Mesenchymal stem cell (in vitro differentiated cells and primary cell): ENCODE results near the gene NLRP5. TPM values are rescaled to one million over a fixed set of nuclear protein-coding genes. Genes with fewer than 3 reads are reported as not detected.
A peak's percentile ranks its signal among the peaks of the same experiment; 100 is the strongest.

Source experiments
- DNase-seq: peaks from one replicate; pipeline ENCODE4 v3.0.0-alpha.2; 2013
- H2AFZ ChIP-seq: one replicate; pipeline ENCODE4 v1.6.1; 2013; ENCODE audit warnings: low read depth, mild to moderate bottlenecking, control low read depth, inconsistent platforms, low read length, moderate library complexity
- H2AK5ac ChIP-seq: 2 replicates; pipeline ENCODE4 v1.6.1; 2013; ENCODE audit warnings: low read length, moderate library complexity, mild to moderate bottlenecking, inconsistent platforms; ENCODE audit not compliant: severe bottlenecking
- H2BK120ac ChIP-seq: one replicate; pipeline ENCODE4 v1.6.1; 2013; ENCODE audit warnings: low read depth, mild to moderate bottlenecking, inconsistent platforms, low read length, moderate library complexity
- H2BK12ac ChIP-seq, 2 experiments: one replicate each; pipeline ENCODE4 v1.6.1; 2013; ENCODE audit warnings: inconsistent platforms in 2 of 2, low read length in 2 of 2, mild to moderate bottlenecking in 2 of 2, moderate library complexity in 2 of 2, control low read depth in 1 of 2
- H2BK15ac ChIP-seq: one replicate; pipeline ENCODE4 v1.6.1; 2013; ENCODE audit warnings: mild to moderate bottlenecking, low read depth, inconsistent platforms; ENCODE audit not compliant: poor library complexity, severe bottlenecking
- H2BK5ac ChIP-seq: 2 replicates; pipeline ENCODE4 v1.6.1; 2013; ENCODE audit warnings: low read depth, mild to moderate bottlenecking, low read length, control low read depth, inconsistent platforms; ENCODE audit not compliant: poor library complexity, severe bottlenecking
- H3K14ac ChIP-seq, 2 experiments: one replicate each; pipeline ENCODE4 v1.6.1; 2013; ENCODE audit warnings: inconsistent platforms in 2 of 2, low read length in 2 of 2, control low read depth in 1 of 2, mild to moderate bottlenecking in 1 of 2, moderate library complexity in 1 of 2
- H3K18ac ChIP-seq, 2 experiments: one replicate each; pipeline ENCODE4 v1.6.1; 2013; ENCODE audit warnings: inconsistent platforms in 2 of 2, low read length in 2 of 2, control low read depth in 1 of 2, low read depth in 1 of 2, mild to moderate bottlenecking in 1 of 2
- H3K23ac ChIP-seq, 2 experiments: one replicate each; pipeline ENCODE4 v1.6.1; 2013; ENCODE audit warnings: inconsistent platforms in 2 of 2, low read length in 2 of 2, mild to moderate bottlenecking in 2 of 2, moderate library complexity in 2 of 2, control low read depth in 1 of 2
- H3K27ac ChIP-seq: 2 replicates; pipeline ENCODE4 v1.5.1; 2013; ENCODE audit warnings: mild to moderate bottlenecking, moderate library complexity, low read length, control low read depth, inconsistent platforms; ENCODE audit not compliant: poor library complexity, severe bottlenecking
- H3K27me3 ChIP-seq, 2 experiments: 2 replicates each; pipeline versions ENCODE4 v1.6.1 to v1.7.0; 2013; ENCODE audit warnings: low read length in 2 of 2, mild to moderate bottlenecking in 2 of 2, moderate library complexity in 2 of 2, control low read depth in 1 of 2, inconsistent platforms in 1 of 2; ENCODE audit not compliant: control insufficient read depth in 1 of 2, insufficient read depth in 1 of 2
- H3K36me3 ChIP-seq, 2 experiments: 2 replicates each; pipeline versions ENCODE4 v1.6.1 to v1.7.0; 2013; ENCODE audit warnings: low read length in 2 of 2, control low read depth in 1 of 2, inconsistent platforms in 1 of 2, low read depth in 1 of 2, mild to moderate bottlenecking in 1 of 2; ENCODE audit not compliant: insufficient read depth in 2 of 2, control insufficient read depth in 1 of 2
- H3K4ac ChIP-seq, 2 experiments: one replicate each; pipeline ENCODE4 v1.6.1; 2013; ENCODE audit warnings: inconsistent platforms in 2 of 2, low read length in 2 of 2, mild to moderate bottlenecking in 2 of 2, moderate library complexity in 2 of 2, control low read depth in 1 of 2, low read depth in 1 of 2
- H3K4me1 ChIP-seq: 2 replicates; pipeline ENCODE4 v1.6.1; 2013; ENCODE audit warnings: low read depth, low read length, control low read depth; ENCODE audit not compliant: control insufficient read depth, insufficient read depth
- H3K4me2 ChIP-seq: 2 replicates; pipeline ENCODE4 v1.6.1; 2013; ENCODE audit warnings: low read length, mild to moderate bottlenecking, inconsistent platforms; ENCODE audit not compliant: poor library complexity, severe bottlenecking
- H3K4me3 ChIP-seq, 2 experiments: 2 replicates each; pipeline versions ENCODE4 v1.5.1 to v1.7.0; 2013; ENCODE audit warnings: low read length in 2 of 2, mild to moderate bottlenecking in 2 of 2, control low read depth in 1 of 2, low read depth in 1 of 2; ENCODE audit not compliant: insufficient read depth in 1 of 2
- H3K79me1 ChIP-seq: replicated peaks from 2 replicates; pipeline ENCODE4 v1.6.1; 2013; ENCODE audit warnings: mild to moderate bottlenecking, control low read depth, low read length, inconsistent platforms; ENCODE audit not compliant: poor library complexity, severe bottlenecking
- H3K9ac ChIP-seq: 2 replicates; pipeline ENCODE4 v1.7.0; 2013; ENCODE audit warnings: mild to moderate bottlenecking, low read length, moderate library complexity
- H3K9me3 ChIP-seq: 2 replicates; pipeline ENCODE4 v1.7.0; 2013; ENCODE audit warnings: mild to moderate bottlenecking, low read length; ENCODE audit not compliant: control insufficient read depth
- H4K8ac ChIP-seq: one replicate; pipeline ENCODE4 v1.6.1; 2013; ENCODE audit warnings: inconsistent platforms, mild to moderate bottlenecking, low read length, moderate library complexity
- H4K91ac ChIP-seq: one replicate; pipeline ENCODE4 v1.6.1; 2013; ENCODE audit warnings: mild to moderate bottlenecking, low read length, inconsistent platforms
- WGBS: methylation state at CpG from one replicate; pipeline ENCODE4 v1.1.7; 2013; ENCODE audit warnings: mixed read lengths; 5-methylcytosine and 5-hydroxymethylcytosine counted together
- small RNA-seq: library from polyadenylated mRNA; stranded (forward); fragments of <200 nt; extraction: miRNeasy Mini kit (QIAGEN cat#:217004); gene quantifications from one replicate; pipeline ENCODE3, GENCODE V24; 2013; ENCODE audit warnings: low read depth

NLRP5 gene

DNA sequence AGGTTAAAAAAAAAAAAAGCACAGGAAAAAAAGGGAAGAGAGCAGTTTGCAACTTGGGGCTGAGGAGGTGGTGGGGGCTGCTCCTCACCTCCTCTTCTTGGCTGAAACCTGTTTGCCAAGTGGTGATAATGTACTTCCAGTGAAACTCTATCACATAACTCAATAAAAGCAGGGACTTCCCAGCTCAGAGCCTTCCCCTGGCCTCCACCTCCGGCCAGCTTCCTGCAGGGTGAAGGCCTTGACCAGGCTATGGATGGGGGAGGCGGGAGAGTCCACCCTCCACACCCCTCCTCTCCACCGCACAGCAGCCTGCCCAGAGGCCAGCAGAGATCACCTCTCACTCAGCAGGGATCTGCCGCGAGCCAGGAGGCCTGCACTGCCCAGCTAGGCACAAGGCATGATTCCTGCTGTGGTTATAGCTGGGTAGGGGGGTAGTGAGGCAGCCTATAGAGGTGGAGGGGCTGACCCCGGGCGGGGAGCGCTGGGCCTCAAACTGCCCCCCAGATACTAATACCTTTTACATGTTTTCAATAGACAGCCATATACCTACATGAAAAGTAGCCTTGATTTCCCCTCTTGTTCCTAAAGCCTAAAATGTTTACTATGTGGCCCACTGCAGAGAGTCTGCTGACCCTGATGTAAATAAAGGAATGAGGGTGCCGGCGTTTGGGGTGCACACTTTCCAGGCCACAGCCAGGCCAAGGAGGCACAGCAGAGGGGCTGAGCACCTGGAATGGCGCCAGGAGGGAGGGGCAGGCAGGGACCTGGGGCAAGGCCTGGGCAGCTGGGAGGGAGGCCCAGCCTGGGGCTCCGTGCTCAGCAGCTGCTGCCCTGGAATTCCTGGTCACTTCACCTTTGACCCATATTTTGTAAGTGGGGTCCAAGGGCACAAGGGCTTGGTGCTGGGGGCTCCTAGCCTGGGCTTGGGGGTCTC lies 124.2 kb downstream of the NLRP5 start:
- H4K91ac ChIP-seq, result no peak overlapping the region
- peak overlapping the region; percentile 60 for H3K9ac ChIP-seq
- H2BK12ac ChIP-seq, result peak overlapping the region in 1 of 2 experiments; percentile 15
- no peaks in the 10 kb centered on the region for H3K9me3 ChIP-seq
- 43% methylated on average over 5 of the region's 12 CpGs for WGBS
- H2AK5ac ChIP-seq, result peak overlapping the region; percentile 84
- H3K23ac ChIP-seq, result no peak overlapping the region
- no peak overlapping the region for H4K8ac ChIP-seq
- peak overlapping the region; percentile 46 for H3K4me2 ChIP-seq
- H2BK120ac ChIP-seq, result no peak overlapping the region
- no peak overlapping the region for H3K14ac ChIP-seq
- H3K27ac ChIP-seq, result peak overlapping the region; percentile 86
- DNase-seq, result peak; percentile 65
- H3K4me3 ChIP-seq, result peak overlapping the region in 1 of 2 experiments; percentile 47
- no peak overlapping the region for H2AFZ ChIP-seq
- no peaks in the 10 kb centered on the region for H3K27me3 ChIP-seq
- peak overlapping the region; percentile 18 to 46 for H3K18ac ChIP-seq
- peaks cover 3 to 54% of the 10 kb centered on the region in 2 experiments for H3K36me3 ChIP-seq
- no peak overlapping the region for H2BK15ac ChIP-seq
- H3K4ac ChIP-seq, result peak overlapping the region in 1 of 2 experiments; percentile 24
- H3K79me1 ChIP-seq, result peaks cover 2% of the 10 kb centered on the region
- peak overlapping the region; percentile 8 for H2BK5ac ChIP-seq
- H3K4me1 ChIP-seq, result peaks cover 81% of the 10 kb centered on the region

Small RNA genes lying within 50 kb of the gene (small RNA-seq; reads per million reads assigned to genes)
- not detected for gene RF00019
